GM13976 (cell line): Measurements from ENCODE around the gene PLPPR3.

Experiments used
- DNase-seq: peaks from one replicate; pipeline ENCODE4 v3.0.0; 2012; ENCODE audit warnings: low spot score
- in situ Hi-C: fragments of 300-500 bp; cut with MboI; formaldehyde crosslinking; loops from one replicate; pipeline ENCODE4 v1.12.0; 2022; ENCODE audit warnings: low sequenced_read_pairs, mixed read lengths, inconsistent platforms; ENCODE audit not compliant: unreplicated experiment
- TF ChIP-seq, protein P1 (sequence below): IDR thresholded peaks from 2 replicates; pipeline ENCODE4 v1.5.1; 2012; ENCODE audit warnings: borderline replicate concordance, mild to moderate bottlenecking; ENCODE audit not compliant: insufficient read depth; ENCODE audit errors: extremely low read depth, missing control alignments, control extremely low read depth

The PLPPR3 gene

DNA sequence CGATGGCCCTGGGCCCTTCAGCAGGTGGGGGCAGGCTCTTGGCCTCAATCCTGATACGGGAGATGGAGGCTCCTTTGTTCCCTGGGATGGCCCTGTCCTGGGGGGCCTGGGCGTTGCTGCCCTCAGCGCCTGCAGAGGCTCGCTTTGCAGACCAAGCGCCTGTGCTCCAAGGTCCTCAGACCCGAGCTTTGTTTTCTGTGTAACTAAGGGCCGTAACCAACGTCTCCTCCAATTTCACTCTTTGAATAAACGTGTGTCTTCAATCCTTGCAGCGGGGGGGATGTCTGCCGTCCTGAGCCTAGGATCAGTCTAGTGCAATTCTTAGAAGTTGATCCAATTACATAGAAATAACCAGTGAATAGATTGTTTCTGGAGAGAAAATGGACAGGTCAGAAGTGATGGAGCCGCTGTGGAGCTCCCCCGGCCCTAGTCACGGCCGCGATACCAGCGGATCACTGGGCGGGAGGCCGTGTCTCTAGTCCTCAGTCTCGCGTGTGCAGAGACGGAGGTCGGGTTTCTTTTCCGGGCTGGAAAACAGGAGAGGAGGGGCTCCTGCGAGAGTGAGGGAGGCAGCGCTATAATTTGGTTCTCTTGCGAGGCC is 19.2 kb downstream of the PLPPR3 start:
- DNase-seq, result no peak
- TF ChIP-seq, protein P1, sequence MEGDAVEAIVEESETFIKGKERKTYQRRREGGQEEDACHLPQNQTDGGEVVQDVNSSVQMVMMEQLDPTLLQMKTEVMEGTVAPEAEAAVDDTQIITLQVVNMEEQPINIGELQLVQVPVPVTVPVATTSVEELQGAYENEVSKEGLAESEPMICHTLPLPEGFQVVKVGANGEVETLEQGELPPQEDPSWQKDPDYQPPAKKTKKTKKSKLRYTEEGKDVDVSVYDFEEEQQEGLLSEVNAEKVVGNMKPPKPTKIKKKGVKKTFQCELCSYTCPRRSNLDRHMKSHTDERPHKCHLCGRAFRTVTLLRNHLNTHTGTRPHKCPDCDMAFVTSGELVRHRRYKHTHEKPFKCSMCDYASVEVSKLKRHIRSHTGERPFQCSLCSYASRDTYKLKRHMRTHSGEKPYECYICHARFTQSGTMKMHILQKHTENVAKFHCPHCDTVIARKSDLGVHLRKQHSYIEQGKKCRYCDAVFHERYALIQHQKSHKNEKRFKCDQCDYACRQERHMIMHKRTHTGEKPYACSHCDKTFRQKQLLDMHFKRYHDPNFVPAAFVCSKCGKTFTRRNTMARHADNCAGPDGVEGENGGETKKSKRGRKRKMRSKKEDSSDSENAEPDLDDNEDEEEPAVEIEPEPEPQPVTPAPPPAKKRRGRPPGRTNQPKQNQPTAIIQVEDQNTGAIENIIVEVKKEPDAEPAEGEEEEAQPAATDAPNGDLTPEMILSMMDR, result no peak
- in situ Hi-C loops, result no loop called here

DNA sequence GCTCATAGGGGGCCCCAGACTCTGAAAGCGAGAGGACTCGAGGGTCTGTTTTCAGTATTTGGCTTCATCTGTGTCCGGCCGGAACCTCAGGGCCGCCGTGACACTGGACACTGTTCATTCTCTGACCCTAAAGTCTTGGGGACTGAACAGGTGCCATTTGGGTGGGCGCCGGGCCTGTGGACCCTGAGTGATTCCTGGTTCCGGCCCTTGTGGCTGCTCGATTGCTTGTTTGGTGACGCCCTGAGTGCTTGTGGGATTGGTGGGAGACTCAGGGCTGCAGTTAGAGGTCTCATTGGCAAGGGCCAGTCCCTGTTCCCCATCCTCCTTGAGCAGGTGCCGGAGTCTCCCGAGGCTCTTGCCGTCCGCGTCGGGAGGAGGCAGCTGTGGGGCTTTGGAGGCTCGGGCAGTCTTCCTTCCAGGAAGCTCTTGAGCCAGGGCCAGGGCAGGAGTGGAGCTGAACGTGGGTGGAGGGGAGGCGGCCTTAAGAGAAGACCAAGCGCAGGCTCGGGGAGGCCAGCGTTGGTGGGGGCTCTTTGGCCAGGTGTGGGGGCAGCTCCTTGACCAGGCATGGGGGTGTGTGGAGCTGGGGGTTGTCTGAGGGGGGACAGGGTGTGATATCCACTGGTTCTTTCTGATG is 19.8 kb downstream of the PLPPR3 start:
- DNase-seq, result no peak
- in situ Hi-C loops, result no loop called here
- TF ChIP-seq, protein P1, result no peak

DNA sequence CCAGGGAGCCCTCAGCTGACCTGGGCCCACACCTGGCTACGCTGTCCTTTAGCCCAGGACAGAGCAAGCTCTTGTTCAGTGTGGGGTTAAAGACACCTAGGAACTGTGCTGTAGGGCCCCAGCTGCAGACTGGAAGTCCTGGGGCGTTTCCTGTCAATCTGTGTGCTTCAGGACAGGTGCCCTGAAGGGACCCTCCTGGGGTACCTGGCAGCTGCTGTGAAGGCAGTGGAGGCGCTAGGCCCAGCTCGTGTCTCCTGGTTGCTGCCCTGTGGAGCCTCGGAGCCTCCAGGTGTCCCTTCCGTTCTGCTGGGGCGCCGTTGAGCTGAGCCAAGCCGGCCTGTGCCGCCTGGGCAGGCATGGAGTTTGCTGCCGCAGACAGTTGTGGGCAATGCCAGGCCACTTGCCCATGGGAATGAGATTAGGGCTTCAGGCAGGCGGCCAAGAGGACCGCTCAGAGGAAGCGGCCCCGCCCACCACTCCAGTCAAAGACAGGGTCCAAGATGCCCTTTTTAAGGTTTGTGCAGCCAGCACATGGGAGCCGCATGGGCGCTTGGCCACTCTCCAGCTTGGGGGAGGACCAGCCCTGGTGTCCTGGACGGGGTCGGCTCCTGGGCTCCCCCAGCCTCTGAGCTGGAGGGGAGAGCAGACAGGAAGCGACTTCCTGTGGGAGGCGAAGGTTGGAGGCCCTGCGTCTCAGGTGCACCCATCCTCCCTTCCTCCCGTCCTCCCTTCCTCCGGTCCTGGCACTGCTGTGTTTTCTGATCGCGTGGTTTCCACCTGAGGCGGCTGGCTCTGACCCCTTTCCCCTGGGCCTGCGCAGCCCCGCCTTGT is 20.5 kb downstream of the PLPPR3 start:
- no peak for DNase-seq
- in situ Hi-C loops, result no loop called here
- TF ChIP-seq, protein P1, result no peak

DNA sequence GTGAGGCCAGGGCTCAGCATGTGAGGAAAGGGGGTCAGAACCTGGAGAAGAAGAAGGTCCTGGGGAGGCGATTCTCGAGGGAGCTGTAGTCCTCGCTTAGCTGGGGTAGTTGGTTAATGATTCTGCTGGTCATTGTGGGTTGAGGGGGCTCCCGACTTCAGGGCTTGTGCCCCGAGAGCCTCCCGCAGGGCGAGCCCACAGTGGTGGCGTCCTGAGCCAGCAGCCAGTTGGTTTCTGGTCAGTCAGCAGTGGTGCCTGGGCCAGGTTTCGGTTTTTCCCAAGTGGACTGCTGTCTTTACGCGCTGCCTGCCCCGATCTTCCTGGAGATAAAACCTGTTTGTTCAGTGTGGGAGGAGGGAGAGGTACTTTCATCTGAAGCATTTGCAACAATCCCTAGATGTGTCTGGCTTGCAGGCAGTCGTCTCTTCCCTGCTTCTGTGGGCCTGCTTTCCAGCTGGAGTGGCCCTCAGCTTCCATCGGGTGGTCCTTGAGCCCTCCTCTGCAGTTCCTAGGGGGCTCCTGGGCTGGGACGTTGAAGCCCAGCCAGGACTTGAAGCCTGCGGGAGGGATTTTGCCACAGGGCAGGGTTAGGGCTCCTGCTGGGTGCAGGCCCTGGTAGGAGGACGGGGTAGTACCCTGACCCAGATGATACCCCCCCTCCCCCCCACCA is 21.3 kb downstream of the PLPPR3 start:
- TF ChIP-seq, protein P1, result no peak
- DNase-seq, result no peak
- in situ Hi-C loops, result no loop called here

DNA sequence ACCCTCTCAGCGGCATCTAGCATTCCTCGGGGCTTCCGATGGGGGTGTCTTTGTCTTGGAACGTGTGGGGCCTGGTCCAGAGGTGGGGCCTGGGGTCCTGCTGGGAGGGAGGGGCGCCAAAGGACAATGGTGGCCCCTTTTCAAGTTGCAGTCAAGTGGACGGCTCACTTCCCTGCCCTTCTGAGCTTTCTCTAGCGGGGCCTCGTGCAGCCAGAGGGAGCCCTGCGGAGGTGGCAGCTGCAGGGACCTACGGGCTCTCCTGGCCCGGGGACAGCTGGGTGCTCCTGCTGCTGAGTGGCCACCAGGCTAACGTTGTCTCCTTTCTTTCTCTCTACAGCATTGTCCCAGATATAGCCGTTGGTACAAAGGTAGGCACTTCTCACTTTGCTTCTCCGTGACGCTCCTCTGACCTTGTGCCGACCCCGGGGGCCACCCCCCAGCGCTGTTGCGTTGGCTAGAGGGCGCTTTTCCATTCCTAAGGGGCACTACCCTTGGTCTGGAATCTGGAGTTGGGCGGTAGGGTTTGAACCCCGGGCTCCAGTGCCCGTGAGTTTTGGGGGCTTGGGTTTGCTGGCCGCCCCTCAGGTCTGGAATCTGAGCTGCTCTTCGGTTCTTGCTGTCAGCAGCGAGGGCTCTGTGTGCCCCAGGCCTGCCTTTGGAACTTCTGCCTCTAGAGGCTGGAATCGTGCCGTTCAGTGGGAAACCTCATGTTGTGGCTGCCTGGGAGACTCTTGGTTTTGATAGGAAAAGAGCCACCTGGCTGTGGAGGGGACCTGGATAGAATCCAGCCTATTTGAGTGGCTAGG is 22.5 kb downstream of the PLPPR3 start:
- DNase-seq, result no peak
- TF ChIP-seq, protein P1, result no peak
- in situ Hi-C loops, result no loop called here
